Measurements from ENCODE around the gene ATXN7.

The ATXN7 gene

GRCh38 chr3:63909431-63909830, 45.8 kb downstream of the ATXN7 start:
- DNase-seq = no peak

DNA sequence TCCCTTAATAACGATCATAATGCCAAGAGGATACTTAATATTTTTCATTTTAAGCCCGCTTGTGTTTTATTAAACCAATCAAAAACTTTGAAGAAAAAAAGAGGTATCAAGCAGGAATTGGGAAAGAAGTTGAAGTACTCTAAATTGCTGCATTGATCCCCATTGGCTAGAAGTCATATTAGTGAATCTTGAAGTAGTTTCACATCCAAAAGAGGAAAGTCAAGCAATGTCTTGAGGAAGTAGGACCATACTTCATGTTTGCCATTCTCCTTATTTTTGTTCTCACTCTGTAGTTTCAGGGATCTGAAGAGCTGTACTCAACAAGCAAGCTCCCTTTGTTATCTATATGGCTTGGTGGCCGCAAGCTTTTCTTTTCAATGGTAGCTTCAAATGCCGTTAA, 46.3 kb downstream of the ATXN7 start:
- no peak for DNase-seq

- DNase-seq = peak in 1 of 2 donors; percentile 49
Measured at GRCh38 chr3:63910891-63911290, 47.2 kb downstream of the ATXN7 start.

GRCh38 chr3:63911509-63911872, 47.8 kb downstream of the ATXN7 start:
- DNase-seq = no peak

DNA sequence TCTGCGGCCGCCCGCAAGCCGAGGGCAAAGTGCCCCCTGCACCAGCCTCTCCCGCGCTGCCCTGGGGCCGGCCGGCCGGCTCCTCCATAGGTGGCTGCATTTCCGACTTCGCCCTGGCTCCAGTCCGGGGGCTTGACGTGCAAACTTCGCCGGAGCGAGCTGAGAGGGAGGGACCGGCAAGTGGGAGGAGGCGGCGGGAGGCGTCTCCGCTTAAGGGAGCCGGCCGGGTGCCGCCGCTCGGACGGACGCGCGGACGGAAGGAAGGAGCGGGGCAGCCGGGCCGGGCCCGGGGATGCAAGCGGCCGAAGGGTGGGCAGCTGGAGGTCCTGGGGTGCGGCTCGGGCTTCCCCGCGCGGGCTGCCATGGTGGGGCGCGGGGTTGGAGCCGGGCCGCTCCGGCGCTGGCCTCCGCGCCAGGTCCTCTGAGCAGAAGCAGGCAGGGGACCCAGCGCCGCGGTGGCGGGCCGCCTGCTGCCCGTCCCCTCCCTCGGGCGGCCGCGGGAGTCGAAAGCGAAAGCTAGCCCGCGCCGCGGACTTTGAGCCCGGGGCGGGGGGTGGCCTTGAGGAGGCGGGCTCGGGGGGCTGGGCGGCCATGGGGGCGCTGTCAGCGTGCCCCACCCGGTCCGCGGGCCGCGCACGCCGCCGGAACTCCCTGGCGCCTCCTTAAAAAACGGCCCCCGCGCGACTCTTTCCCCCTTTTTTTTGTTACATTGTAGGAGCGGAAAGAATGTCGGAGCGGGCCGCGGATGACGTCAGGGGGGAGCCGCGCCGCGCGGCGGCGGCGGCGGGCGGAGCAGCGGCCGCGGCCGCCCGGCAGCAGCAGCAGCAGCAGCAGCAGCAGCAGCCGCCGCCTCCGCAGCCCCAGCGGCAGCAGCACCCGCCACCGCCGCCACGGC, 48.5 kb downstream of the ATXN7 start, which contains the start of gene SCAANT1:
SCAANT1 (minus strand) TSS at position 511 of the 895 bp plus-strand sequence.
- peak; percentile 86 to 87 for DNase-seq

DNA sequence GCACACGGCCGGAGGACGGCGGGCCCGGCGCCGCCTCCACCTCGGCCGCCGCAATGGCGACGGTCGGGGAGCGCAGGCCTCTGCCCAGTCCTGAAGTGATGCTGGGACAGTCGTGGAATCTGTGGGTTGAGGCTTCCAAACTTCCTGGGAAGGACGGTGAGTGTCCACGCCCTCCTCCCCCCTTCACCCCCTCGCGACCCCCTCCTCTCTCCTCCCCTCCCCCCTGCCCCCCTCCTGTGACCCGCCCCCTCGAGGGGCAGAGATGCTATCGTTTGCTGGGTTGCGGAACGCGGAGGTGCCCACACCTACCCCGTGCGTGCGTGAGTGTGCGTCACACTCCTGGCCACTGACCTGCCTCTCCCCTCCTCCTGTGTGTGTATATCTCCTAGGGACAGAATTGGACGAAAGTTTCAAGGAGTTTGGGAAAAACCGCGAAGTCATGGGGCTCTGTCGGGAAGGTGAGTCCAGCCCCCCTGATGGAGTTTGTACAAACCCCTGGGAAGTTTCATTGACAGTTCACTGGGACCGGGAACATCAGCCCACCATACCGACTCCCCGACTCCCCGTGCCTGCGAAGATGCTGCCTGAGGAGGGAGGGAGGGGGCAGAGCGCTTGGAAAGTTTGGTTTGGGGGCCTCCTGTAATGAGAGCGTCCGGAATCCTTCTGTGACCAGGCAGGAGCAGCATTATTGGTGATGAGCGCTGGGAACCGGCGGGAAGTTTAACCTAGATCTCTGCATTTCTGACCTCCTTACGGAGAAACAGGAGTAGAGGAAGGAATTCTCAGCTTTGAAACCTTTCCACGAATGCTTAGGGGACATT, 49.3 kb downstream of the ATXN7 start:
- peak; percentile 63 to 72 for DNase-seq

- no peak for DNase-seq
Measured at GRCh38 chr3:63914312-63914711, 50.6 kb downstream of the ATXN7 start.

DNA sequence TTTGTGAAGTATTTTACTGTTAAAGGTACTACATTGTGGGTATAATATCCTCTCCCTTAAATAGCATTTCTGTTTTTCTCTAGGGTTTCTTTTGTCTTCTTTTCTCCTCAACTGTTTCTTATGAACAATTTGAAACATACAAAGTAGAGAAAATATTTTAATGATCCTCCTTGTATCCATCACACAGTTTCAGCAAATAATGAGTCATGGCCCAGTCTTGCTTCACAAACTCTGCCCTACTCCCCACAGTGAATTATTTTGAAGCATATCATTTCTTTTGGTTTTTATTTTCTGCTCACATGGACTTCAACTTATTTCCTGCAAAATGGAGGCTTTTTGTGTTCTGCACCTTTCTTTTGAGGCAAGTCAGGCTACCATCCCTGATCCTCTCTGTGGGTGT, 54.7 kb downstream of the ATXN7 start:
- DNase-seq = no peak

DNA sequence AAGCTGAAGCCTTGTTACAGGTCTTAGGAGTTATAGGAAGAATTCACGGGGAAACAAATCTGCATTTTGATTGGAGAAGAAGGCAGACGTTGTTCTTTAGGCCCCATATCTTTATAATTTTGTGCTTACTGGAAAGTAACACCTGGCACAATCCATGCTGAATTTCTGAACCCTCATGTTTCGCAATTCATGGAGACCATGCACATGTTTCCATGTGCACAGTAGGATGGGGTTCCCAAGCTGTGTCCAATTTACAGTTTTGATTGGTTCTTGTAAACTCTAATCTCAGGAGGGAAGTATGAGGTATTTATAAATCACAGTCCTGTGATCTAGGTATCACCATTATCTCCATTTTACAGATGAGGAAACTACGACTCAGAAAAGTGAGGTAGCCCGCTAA, 56.3 kb downstream of the ATXN7 start:
- DNase-seq = no peak

- peak in 1 of 2 donors; percentile 17 for DNase-seq
Measured at GRCh38 chr3:63921741-63922482, 58.2 kb downstream of the ATXN7 start.

DNA sequence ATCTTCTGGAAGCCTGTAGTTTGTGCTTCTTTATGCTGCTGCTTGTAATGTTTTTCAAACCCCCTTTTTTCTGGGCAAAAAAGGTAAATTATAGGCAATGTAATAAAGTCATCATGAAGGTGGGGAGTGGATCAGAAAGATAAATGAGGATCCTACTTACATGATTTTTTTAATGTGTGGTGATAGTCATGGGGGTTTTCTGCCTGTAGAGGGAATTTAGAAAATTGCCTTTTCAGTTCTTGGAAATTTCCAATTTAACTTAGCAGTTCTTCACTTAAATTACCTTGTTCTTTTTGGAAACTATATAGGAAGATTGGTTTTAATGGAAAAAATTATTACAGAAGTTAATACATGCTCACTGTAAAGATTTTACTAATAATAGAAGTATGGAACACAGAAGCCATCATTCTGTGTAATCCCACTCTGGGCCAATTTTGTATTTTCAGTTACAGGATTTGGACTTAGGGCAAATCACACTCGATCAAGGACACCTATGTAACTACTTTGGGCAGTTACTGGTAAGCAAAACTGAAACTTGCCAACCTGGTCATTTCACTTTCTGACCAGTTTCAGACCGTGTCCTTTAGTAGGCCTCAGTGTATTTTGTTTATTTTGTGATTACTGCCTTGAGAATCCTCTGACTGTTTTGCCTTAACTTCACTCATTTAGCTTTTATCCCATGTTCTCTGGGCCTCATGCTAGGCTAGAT, 59.0 kb downstream of the ATXN7 start:
- no peak for DNase-seq

GRCh38 chr3:63926309-63926708, 62.6 kb downstream of the ATXN7 start:
- no peak for DNase-seq

- DNase-seq = no peak
Measured at GRCh38 chr3:63927422-63928280, 64.0 kb downstream of the ATXN7 start.

- no peak for DNase-seq
Measured at GRCh38 chr3:63931290-63931689, 67.6 kb downstream of the ATXN7 start.

DNA sequence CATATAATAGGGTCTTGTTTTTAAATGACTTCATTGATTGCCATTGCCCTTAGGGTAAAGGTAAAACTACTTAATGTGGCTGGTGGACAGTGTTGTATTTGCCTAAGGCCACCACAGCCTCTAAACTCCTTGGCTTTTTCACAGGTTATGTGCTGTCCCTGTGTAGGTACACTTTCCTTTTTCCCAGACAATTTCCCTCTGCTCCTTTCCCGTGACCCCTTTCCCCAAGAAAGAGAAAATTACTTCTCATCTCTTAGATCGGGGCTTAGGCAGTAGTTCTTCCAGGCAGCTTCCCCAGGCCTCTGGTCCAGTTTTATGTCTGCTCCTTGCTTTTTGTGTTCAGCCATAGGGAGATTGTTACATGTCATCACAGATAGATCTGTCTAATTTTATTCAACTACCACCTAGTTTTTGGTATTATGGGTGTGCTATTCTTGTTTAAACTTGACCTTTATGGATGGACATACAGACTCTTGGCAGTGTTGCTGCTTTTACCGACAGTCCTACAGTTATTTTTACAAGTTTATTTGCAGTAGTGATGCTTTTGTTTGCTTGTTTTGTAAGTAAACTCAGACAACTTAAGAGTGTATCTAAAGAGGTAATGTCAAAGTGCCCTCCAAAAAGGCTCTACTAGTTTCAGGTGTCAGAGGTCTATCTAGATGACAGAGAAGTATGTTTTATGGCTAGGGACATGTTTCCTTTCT, 69.0 kb downstream of the ATXN7 start:
- no peak for DNase-seq

DNA sequence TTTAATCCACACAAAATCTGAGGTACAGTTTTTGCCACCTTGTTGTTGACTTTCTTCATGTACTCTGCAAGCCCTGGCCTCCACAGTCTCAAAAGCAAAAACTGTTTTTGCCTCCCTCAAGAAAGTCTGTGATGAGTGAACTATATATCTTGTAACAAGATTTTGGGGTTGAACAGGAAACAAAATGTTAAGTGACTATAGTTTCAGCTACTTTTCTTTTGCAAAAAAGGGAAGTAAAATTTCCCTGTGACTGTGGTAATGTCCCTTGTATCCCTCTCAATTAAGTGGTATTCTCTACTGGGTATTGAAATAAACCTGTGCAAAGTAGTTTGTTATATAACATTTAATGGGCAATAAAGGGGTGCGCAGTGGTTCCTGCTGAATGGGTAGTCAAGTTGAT, 69.8 kb downstream of the ATXN7 start:
- DNase-seq = no peak

GRCh38 chr3:63934041-63934866, 70.6 kb downstream of the ATXN7 start:
- DNase-seq = peak; percentile 23 to 47

DNA sequence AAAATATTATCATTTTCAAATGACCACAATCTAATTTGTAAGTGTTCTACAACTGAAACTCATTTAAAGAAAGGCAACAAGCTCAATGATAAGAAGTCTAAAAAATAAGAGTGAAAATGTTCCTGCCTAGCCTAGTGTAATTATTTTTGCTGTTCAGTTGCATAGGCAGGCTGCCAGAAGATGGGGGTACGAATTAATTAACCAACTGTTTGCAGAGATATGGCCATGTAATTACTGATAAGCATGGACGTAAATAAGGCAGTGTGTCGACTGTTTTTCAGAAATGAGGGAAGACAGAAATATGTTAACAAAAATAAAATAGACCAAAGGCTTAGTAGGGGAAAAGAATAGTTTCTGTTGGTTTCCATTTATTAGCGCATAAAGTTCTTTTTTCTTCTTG, 73.3 kb downstream of the ATXN7 start:
- no peak for DNase-seq

DNA sequence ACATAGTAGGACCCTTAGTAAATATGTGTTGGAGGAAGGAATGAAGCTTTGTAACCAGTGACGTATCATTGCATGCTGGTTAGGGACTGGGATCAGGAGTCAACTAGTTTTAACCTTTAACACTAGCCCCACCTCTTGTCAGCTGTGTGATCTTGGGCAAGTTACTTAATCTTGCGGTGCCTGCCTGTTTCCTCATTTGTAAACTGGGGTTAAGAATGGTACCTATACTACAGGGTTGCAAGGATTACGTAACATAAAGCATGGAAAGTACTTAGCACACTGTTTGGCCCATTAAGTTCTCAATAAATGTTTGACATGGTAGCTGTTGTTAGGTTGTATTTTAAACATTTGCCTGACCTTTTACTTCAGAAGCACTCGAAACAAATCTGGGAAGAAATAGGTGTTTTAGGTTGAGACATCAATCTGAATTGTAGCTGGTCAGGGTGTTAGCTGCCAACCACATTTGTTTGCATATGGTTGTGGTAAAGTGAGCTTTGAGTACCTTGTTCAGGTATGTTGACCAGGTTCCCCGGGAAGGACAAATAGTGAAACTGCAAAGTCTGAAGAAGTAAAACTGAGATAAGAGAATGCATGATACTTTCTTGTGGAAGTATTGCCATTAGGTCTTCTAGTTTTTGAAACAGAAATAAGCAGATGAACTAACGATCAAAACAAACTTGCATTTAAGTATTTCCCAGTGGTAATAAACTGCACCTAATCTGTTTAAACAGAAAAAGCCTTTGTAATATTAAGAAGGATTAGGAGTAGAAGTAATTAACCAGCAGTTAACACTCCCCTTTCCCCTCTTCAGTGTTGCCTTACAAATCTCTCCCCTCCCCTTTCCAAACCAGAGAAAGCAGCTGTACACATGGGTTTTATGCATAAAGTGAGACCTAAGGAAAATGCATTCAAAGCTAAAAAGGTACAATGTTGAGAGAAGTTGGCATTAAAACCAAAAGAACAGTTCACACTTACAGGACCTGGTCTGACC, 74.3 kb downstream of the ATXN7 start:
- peak; percentile 23 to 51 for DNase-seq

Measured in CD4-positive, alpha-beta T cell treated with Interleukin-1 beta for 1 hour (primary cell).